ENCODE results near the gene NTNG2. TPM values are rescaled to one million over a fixed set of nuclear protein-coding genes. Genes with fewer than 3 reads are reported as not detected.
A peak's percentile ranks its signal among the peaks of the same experiment; 100 is the strongest.

Gene NTNG2
- total RNA-seq, 4 donors from 2014 or later: 1.4 to 4.4 TPM; not detected in 2

GRCh38 chr9:132160802-132161742 lies 786 bp upstream of the NTNG2 start:
- no peaks in the 10 kb centered on the region for H3K36me3 ChIP-seq
- intact Hi-C loops (cut with DNase I; ENCODE audit: low total_unique reads): no loop called here
- no peak for TF ChIP-seq CTCF (IDR thresholded peaks at IDR 0.05)
- no peak for TF ChIP-seq POLR2A (IDR thresholded peaks at IDR 0.05)
- H3K4me3 ChIP-seq: peak overlapping the region in 1 of 2 donors; percentile 15
- H3K27ac ChIP-seq: no peak overlapping the region
- no peak for DNase-seq
- peaks cover 0 to 16% of the 10 kb centered on the region in 2 donors for H3K4me1 ChIP-seq
- H3K27me3 ChIP-seq: peaks cover 29 to 44% of the 10 kb centered on the region in 2 donors
- H3K9me3 ChIP-seq: no peaks in the 10 kb centered on the region

GRCh38 chr9:132162764-132163456 lies 1.1 kb downstream of the NTNG2 start:
- Histone ChIP-seq H3K4me1 (peaks cover 0 to 16% of the 10 kb centered on the region in 2 donors), H3K36me3 (no peaks in the 10 kb centered on the region), H3K9me3 (no peaks in the 10 kb centered on the region), H3K27ac (no peak overlapping the region), H3K27me3 (peaks cover 30 to 54% of the 10 kb centered on the region in 2 donors), H3K4me3 (peak overlapping the region in 1 of 2 donors; percentile 46)
- intact Hi-C loops (cut with DNase I; ENCODE audit: low total_unique reads): no loop called here
- TF ChIP-seq POLR2A (IDR thresholded peaks at IDR 0.05): no peak
- TF ChIP-seq CTCF (IDR thresholded peaks at IDR 0.05): no peak
- no peak for DNase-seq

- Histone ChIP-seq H3K4me1 (peaks cover 0 to 16% of the 10 kb centered on the region in 2 donors), H3K4me3 (no peak overlapping the region), H3K27me3 (peaks cover 30 to 54% of the 10 kb centered on the region in 2 donors), H3K27ac (no peak overlapping the region), H3K9me3 (no peaks in the 10 kb centered on the region), H3K36me3 (no peaks in the 10 kb centered on the region)
- DNase-seq: no peak
- intact Hi-C loops (cut with DNase I; ENCODE audit: low total_unique reads): no loop called here
- no peak for TF ChIP-seq CTCF (IDR thresholded peaks at IDR 0.05)
- TF ChIP-seq POLR2A (IDR thresholded peaks at IDR 0.05): no peak
Measured at GRCh38 chr9:132163457-132163875, 1.6 kb downstream of the NTNG2 start.

- intact Hi-C loops (cut with DNase I; ENCODE audit: low total_unique reads): no loop called here
- peaks cover 30 to 54% of the 10 kb centered on the region in 2 donors for H3K27me3 ChIP-seq
- H3K4me1 ChIP-seq: peaks cover 0 to 16% of the 10 kb centered on the region in 2 donors
- no peak overlapping the region for H3K4me3 ChIP-seq
- TF ChIP-seq POLR2A (IDR thresholded peaks at IDR 0.05): no peak
- no peak for TF ChIP-seq CTCF (IDR thresholded peaks at IDR 0.05)
- H3K36me3 ChIP-seq: no peaks in the 10 kb centered on the region
- no peak overlapping the region for H3K27ac ChIP-seq
- H3K9me3 ChIP-seq: no peaks in the 10 kb centered on the region
- no peak for DNase-seq
Measured at GRCh38 chr9:132163876-132164603, 2.2 kb downstream of the NTNG2 start.
